Activated T-helper 1 cell treated with anti-CD3 and anti-CD28 coated beads, Interleukin-12 subunit alpha, Interleukin-12 subunit beta, Interleukin-2, Interleukin-4 antibody, amounts not matched to agents 30 ng/mL and 10 ng/mL and 1 ng/mL, durations not matched to agents 14 hours and 24 hours and 36 hours (primary cell): ENCODE data around the gene NEK7. TPM values are rescaled to one million over a fixed set of nuclear protein-coding genes. Genes with fewer than 3 reads are reported as not detected.
"Not testable (repeated sequence)": the region's sequence is repeated elsewhere in the genome, so short reads cannot be mapped to it uniquely, and the experiment has no call there.

Source experiments
- DNase-seq: peaks from one replicate; pipeline ENCODE4 v3.0.0; 2021; ENCODE audit warnings: low spot score
- H3K27ac Mint-ChIP-seq: one replicate; pipeline ENCODE4 v1.8.0; 2021; ENCODE audit warnings: mild to moderate bottlenecking, mixed read lengths
- H3K27me3 Mint-ChIP-seq: one replicate; pipeline ENCODE4 v1.8.0; 2022; ENCODE audit warnings: mild to moderate bottlenecking, moderate library complexity, mixed read lengths; ENCODE audit not compliant: insufficient read depth
- H3K36me3 Mint-ChIP-seq: one replicate; pipeline ENCODE4 v1.8.0; 2021; ENCODE audit warnings: low read depth, mixed read lengths
- H3K4me1 Mint-ChIP-seq: one replicate; pipeline ENCODE4 v1.8.0; 2021; ENCODE audit warnings: low read depth, mixed read lengths
- H3K4me3 Mint-ChIP-seq: one replicate; pipeline ENCODE4 v1.8.0; 2021; ENCODE audit warnings: mild to moderate bottlenecking, moderate library complexity, mixed read lengths
- H3K9me3 Mint-ChIP-seq: one replicate; pipeline ENCODE4 v1.8.0; 2021; ENCODE audit warnings: mixed read lengths
- intact Hi-C: fragments of 100-400 bp; cut with micrococcal nuclease; formaldehyde crosslinking; loops from one replicate; pipeline ENCODE4 v1.15.1; 2024
- total RNA-seq: library from RNA; stranded (reverse); gene quantifications from 2 replicates; pipeline ENCODE4 v1.2.3, GENCODE V29; 2022

NEK7 gene
- total RNA-seq, 1 donor from 2014 or later, result 71.8 TPM

GRCh38 chr1:198124673-198125072, 32.1 kb upstream of the NEK7 start:
- Mint-ChIP-seq H3K9me3 (no peaks in the 10 kb centered on the region), H3K27ac (no peak overlapping the region), H3K4me1 (peaks cover 8% of the 10 kb centered on the region), H3K4me3 (no peak overlapping the region), H3K36me3 (no peaks in the 10 kb centered on the region), H3K27me3 (peaks cover 3% of the 10 kb centered on the region)
- intact Hi-C loops, result no loop called here
- DNase-seq, result no peak

- Mint-ChIP-seq H3K27me3 (peaks cover 3% of the 10 kb centered on the region), H3K36me3 (no peaks in the 10 kb centered on the region), H3K27ac (no peak overlapping the region), H3K4me3 (no peak overlapping the region), H3K4me1 (peaks cover 8% of the 10 kb centered on the region), H3K9me3 (no peaks in the 10 kb centered on the region)
- no peak for DNase-seq
- intact Hi-C loops, result no loop called here
Observed at GRCh38 chr1:198125995-198126735, 30.6 kb upstream of the NEK7 start.

- intact Hi-C loops, result no loop called here
- Mint-ChIP-seq H3K4me1 (peaks cover 15% of the 10 kb centered on the region), H3K4me3 (no peak overlapping the region), H3K36me3 (no peaks in the 10 kb centered on the region), H3K27me3 (peaks cover 3% of the 10 kb centered on the region), H3K9me3 (no peaks in the 10 kb centered on the region), H3K27ac (no peak overlapping the region)
- no peak for DNase-seq
Observed at GRCh38 chr1:198128533-198128932, 28.3 kb upstream of the NEK7 start.

GRCh38 chr1:198130053-198130452, 26.7 kb upstream of the NEK7 start:
- H3K27ac Mint-ChIP-seq, H3K27me3 Mint-ChIP-seq, H3K4me3 Mint-ChIP-seq, DNase-seq, H3K36me3 Mint-ChIP-seq, intact Hi-C loops: not testable (repeated sequence)
- Mint-ChIP-seq H3K4me1 (peaks cover 15% of the 10 kb centered on the region), H3K9me3 (peaks cover 10% of the 10 kb centered on the region)

- H3K4me1 Mint-ChIP-seq, result peaks cover 15% of the 10 kb centered on the region
- H3K27me3 Mint-ChIP-seq, result peaks cover 1% of the 10 kb centered on the region
- H3K9me3 Mint-ChIP-seq, result peaks cover 15% of the 10 kb centered on the region
Observed at GRCh38 chr1:198132060-198132781, 24.6 kb upstream of the NEK7 start.

GRCh38 chr1:198134252-198134651, 22.5 kb upstream of the NEK7 start:
- Mint-ChIP-seq H3K27ac (no peak overlapping the region), H3K4me3 (no peak overlapping the region), H3K27me3 (peaks cover 1% of the 10 kb centered on the region), H3K9me3 (peaks cover 21% of the 10 kb centered on the region), H3K36me3 (no peaks in the 10 kb centered on the region), H3K4me1 (peaks cover 7% of the 10 kb centered on the region)
- DNase-seq, result no peak
- intact Hi-C loops, result no loop called here

More at GRCh38 chr1:198132060-198132781, 24.6 kb upstream of the NEK7 start:
- no peak for DNase-seq
- Mint-ChIP-seq H3K27ac (no peak overlapping the region), H3K36me3 (no peaks in the 10 kb centered on the region), H3K4me3 (no peak overlapping the region)
- intact Hi-C loops, result no loop called here

GRCh38 chr1:198135366-198135765, 21.4 kb upstream of the NEK7 start:
- peaks cover 7% of the 10 kb centered on the region for H3K4me1 Mint-ChIP-seq
- no peak overlapping the region for H3K27ac Mint-ChIP-seq
- H3K36me3 Mint-ChIP-seq, result no peaks in the 10 kb centered on the region
- intact Hi-C loops, result no loop called here
- peaks cover 21% of the 10 kb centered on the region for H3K9me3 Mint-ChIP-seq
- H3K27me3 Mint-ChIP-seq, result peaks cover 1% of the 10 kb centered on the region
- DNase-seq, result no peak
- H3K4me3 Mint-ChIP-seq, result no peak overlapping the region

GRCh38 chr1:198141668-198142351, 15.0 kb upstream of the NEK7 start:
- Mint-ChIP-seq H3K36me3 (peaks cover 2% of the 10 kb centered on the region), H3K27ac (no peak overlapping the region), H3K4me3 (no peak overlapping the region), H3K4me1 (peaks cover 6% of the 10 kb centered on the region), H3K27me3 (no peaks in the 10 kb centered on the region), H3K9me3 (peaks cover 11% of the 10 kb centered on the region)
- no peak for DNase-seq
- intact Hi-C loops, result no loop called here

- no peak overlapping the region for H3K4me3 Mint-ChIP-seq
- no peaks in the 10 kb centered on the region for H3K27me3 Mint-ChIP-seq
- intact Hi-C loops, result loop anchor here (1.0 kb wide), 1 partner anchor 9 kb away; no protein-coding TSS in a partner anchor
- H3K9me3 Mint-ChIP-seq, result peaks cover 5% of the 10 kb centered on the region
- H3K27ac Mint-ChIP-seq, result no peak overlapping the region
- H3K36me3 Mint-ChIP-seq, result peaks cover 2% of the 10 kb centered on the region
- peaks cover 6% of the 10 kb centered on the region for H3K4me1 Mint-ChIP-seq
- DNase-seq, result no peak
Observed at GRCh38 chr1:198143797-198144196, 13.0 kb upstream of the NEK7 start.

GRCh38 chr1:198147216-198147615, 9.6 kb upstream of the NEK7 start:
- peaks cover 6% of the 10 kb centered on the region for H3K4me1 Mint-ChIP-seq
- intact Hi-C loops, result no loop called here
- no peak overlapping the region for H3K27ac Mint-ChIP-seq
- peaks cover 2% of the 10 kb centered on the region for H3K36me3 Mint-ChIP-seq
- H3K4me3 Mint-ChIP-seq, result no peak overlapping the region
- H3K27me3 Mint-ChIP-seq, result no peaks in the 10 kb centered on the region
- peaks cover 5% of the 10 kb centered on the region for H3K9me3 Mint-ChIP-seq
- DNase-seq, result no peak

GRCh38 chr1:198150369-198150768, 6.4 kb upstream of the NEK7 start:
- intact Hi-C loops, result loop anchor here (10.0 kb wide), 2 partner anchors 246 to 894 kb away; partner anchors contain the start of gene C1orf53
- H3K4me3 Mint-ChIP-seq, result no peak overlapping the region

GRCh38 chr1:198151688-198152087, 5.1 kb upstream of the NEK7 start:
- Mint-ChIP-seq H3K27me3 (no peaks in the 10 kb centered on the region), H3K4me3 (no peak overlapping the region), H3K27ac (no peak overlapping the region), H3K36me3 (no peaks in the 10 kb centered on the region), H3K9me3 (no peaks in the 10 kb centered on the region), H3K4me1 (peaks cover 8% of the 10 kb centered on the region)
- no peak for DNase-seq
- intact Hi-C loops, result loop anchor here (1.0 to 10.0 kb wide), 3 partner anchors 7 to 893 kb away; partner anchors contain the start of gene C1orf53

More at GRCh38 chr1:198150369-198150768, 6.4 kb upstream of the NEK7 start:
- no peak for DNase-seq
- Mint-ChIP-seq H3K36me3 (no peaks in the 10 kb centered on the region), H3K27me3 (no peaks in the 10 kb centered on the region), H3K27ac (no peak overlapping the region), H3K4me1 (no peaks in the 10 kb centered on the region), H3K9me3 (peaks cover 3% of the 10 kb centered on the region)

GRCh38 chr1:198153103-198153502, 3.7 kb upstream of the NEK7 start:
- Mint-ChIP-seq H3K4me3 (no peak overlapping the region), H3K36me3 (peaks cover 2% of the 10 kb centered on the region), H3K27me3 (no peaks in the 10 kb centered on the region), H3K27ac (no peak overlapping the region), H3K4me1 (peaks cover 14% of the 10 kb centered on the region), H3K9me3 (no peaks in the 10 kb centered on the region)
- intact Hi-C loops, result loop anchor here (10.0 kb wide), 2 partner anchors 248 to 892 kb away; partner anchors contain the start of gene C1orf53
- no peak for DNase-seq
